PC-9 (cell line): Measurements from ENCODE around the gene FUCA2. TPM values are rescaled to one million over a fixed set of nuclear protein-coding genes. Genes with fewer than 3 reads are reported as not detected.

ENCODE experiments used
- BruUV-seq: library from RNA; stranded (reverse); fragments of 400-500 nt; replicated peaks from 2 replicates; lab custom pipeline; 2021; lab: Mats Ljungman, UMichigan
- CTCF ChIA-PET: fragments of 300-600 bp; sonication (Branson Sonifier 250); formaldehyde crosslinking; loops from one replicate; lab custom pipeline; 2022; ENCODE audit warnings: antibody characterized with exemption; lab: Charles Lee
- POLR2A ChIA-PET: fragments of 300-600 bp; sonication (Branson Sonifier 250); formaldehyde crosslinking; loops from one replicate; lab custom pipeline; 2022; ENCODE audit warnings: antibody characterized with exemption; ENCODE audit not compliant: unreplicated experiment; lab: Charles Lee
- DNase-seq, 2 experiments: peaks; one replicate each; pipeline versions ENCODE4 v3.0.0 to v3.0.0-alpha.2; 2015 to 2022; ENCODE audit warnings: mixed read lengths in 1 of 2
- H2AFZ ChIP-seq: fragments of 200-600 bp; sonication (generic); 2 replicates; pipeline ENCODE4 v1.8.1; 2017; ENCODE audit warnings: antibody characterized with exemption
- H3F3A ChIP-seq: fragments of 200-600 bp; sonication (generic); 2 replicates; pipeline ENCODE4 v1.8.1; 2017; ENCODE audit warnings: antibody characterized with exemption, mild to moderate bottlenecking, low read depth; ENCODE audit not compliant: insufficient read depth
- H3K27ac ChIP-seq: fragments of 200-600 bp; sonication (generic); 2 replicates; pipeline ENCODE4 v1.6.1; 2016; ENCODE audit warnings: mixed run types
- H3K27me3 ChIP-seq: fragments of 200-600 bp; sonication (generic); 2 replicates; pipeline ENCODE4 v1.6.1; 2016; ENCODE audit warnings: low read depth, mixed run types; ENCODE audit not compliant: insufficient read depth
- H3K36me3 ChIP-seq: fragments of 200-600 bp; sonication (generic); 2 replicates; pipeline ENCODE4 v1.6.1; 2016; ENCODE audit warnings: low read depth, mixed run types
- H3K4me1 ChIP-seq: fragments of 200-600 bp; sonication (generic); replicated peaks from 2 replicates; pipeline ENCODE4 v1.6.1; 2016; ENCODE audit warnings: mixed run types; ENCODE audit not compliant: insufficient read depth
- H3K4me2 ChIP-seq: fragments of 200-600 bp; sonication (generic); 2 replicates; pipeline ENCODE4 v1.6.1; 2017; ENCODE audit warnings: mixed run types
- H3K4me3 ChIP-seq: fragments of 200-600 bp; sonication (generic); 2 replicates; pipeline ENCODE4 v1.6.1; 2016; ENCODE audit warnings: mixed run types
- H3K79me2 ChIP-seq: fragments of 200-600 bp; sonication (generic); 2 replicates; pipeline ENCODE4 v1.6.1; 2017; ENCODE audit warnings: low read depth, mixed run types
- H3K9me2 ChIP-seq: fragments of 200-600 bp; sonication (generic); 2 replicates; pipeline ENCODE4 v1.8.1; 2017; ENCODE audit warnings: mild to moderate bottlenecking; ENCODE audit not compliant: insufficient read depth
- H3K9me3 ChIP-seq: fragments of 200-600 bp; sonication (generic); 2 replicates; pipeline ENCODE4 v1.8.1; 2016; ENCODE audit warnings: low read depth; ENCODE audit not compliant: insufficient read depth
- H4K20me1 ChIP-seq: fragments of 200-600 bp; sonication (generic); 2 replicates; pipeline ENCODE4 v1.8.1; 2017; ENCODE audit not compliant: insufficient read depth
- CTCF ChIP-seq: fragments of 200-600 bp; sonication (generic); conservative IDR thresholded peaks from 2 replicates; pipeline ENCODE4 v1.6.1; 2017; ENCODE audit warnings: mixed run types, antibody characterized with exemption, mild to moderate bottlenecking, moderate library complexity
- EZH2 ChIP-seq: fragments of 200-600 bp; sonication (generic); IDR thresholded peaks from 2 replicates; pipeline ENCODE4 v1.8.0; 2017; ENCODE audit warnings: antibody characterized with exemption, low read depth
- intact Hi-C: fragments of 100-400 bp; cut with micrococcal nuclease; formaldehyde crosslinking; loops from one replicate; pipeline ENCODE4 v1.10.0; 2022; ENCODE audit not compliant: unreplicated experiment
- total RNA-seq: library from RNA; stranded (reverse); gene quantifications from 2 replicates; pipeline ENCODE4 v1.2.3, GENCODE V29; 2021

Gene FUCA2
- total RNA-seq, 1 experiment from 2014 or later = 74.8 TPM

- no peak overlapping the region for H3K4me3 ChIP-seq
- no peaks in the 10 kb centered on the region for H3K27me3 ChIP-seq
- TF ChIP-seq CTCF = no peak
- no peak for DNase-seq
- peaks cover 4% of the 10 kb centered on the region; the same call in 1 of the 2 replicates for H3K4me1 ChIP-seq
- no TSS peak for BruUV-seq
- intact Hi-C loops = no loop called here
- H3K9me3 ChIP-seq = no peaks in the 10 kb centered on the region
- POLR2A ChIA-PET = no interaction called here
- no peak overlapping the region for H3K4me2 ChIP-seq
- no peaks in the 10 kb centered on the region for H4K20me1 ChIP-seq
- H3K9me2 ChIP-seq = no peaks in the 10 kb centered on the region
- H3F3A ChIP-seq = no peaks in the 10 kb centered on the region
- CTCF ChIA-PET = no interaction called here
- H3K27ac ChIP-seq = no peak overlapping the region
- no peaks in the 10 kb centered on the region for H3K36me3 ChIP-seq
- H2AFZ ChIP-seq = no peak overlapping the region
- no peaks in the 10 kb centered on the region for H3K79me2 ChIP-seq
Observed at GRCh38 chr6:143540192-143540591, 28.7 kb upstream of the FUCA2 start.

GRCh38 chr6:143539734-143540133 lies 28.2 kb upstream of the FUCA2 start:
- CTCF ChIA-PET = no interaction called here
- Histone ChIP-seq H3K4me2 (no peak overlapping the region), H3K4me3 (no peak overlapping the region), H3K79me2 (no peaks in the 10 kb centered on the region), H3K27me3 (no peaks in the 10 kb centered on the region), H3K9me2 (no peaks in the 10 kb centered on the region), H3F3A (no peaks in the 10 kb centered on the region), H3K27ac (no peak overlapping the region), H2AFZ (no peak overlapping the region), H3K36me3 (no peaks in the 10 kb centered on the region), H3K9me3 (no peaks in the 10 kb centered on the region), H3K4me1 (peaks cover 4% of the 10 kb centered on the region; the same call in 1 of the 2 replicates), H4K20me1 (no peaks in the 10 kb centered on the region)
- BruUV-seq = no TSS peak
- POLR2A ChIA-PET = no interaction called here
- TF ChIP-seq EZH2 (no peak), CTCF (no peak)
- intact Hi-C loops = loop anchor here (10.0 kb wide), 1 partner anchor 1065 kb away; no protein-coding TSS in a partner anchor
- no peak for DNase-seq

- Histone ChIP-seq H3K4me1 (peaks cover 4% of the 10 kb centered on the region; the same call in 1 of the 2 replicates), H3K27ac (no peak overlapping the region), H3K9me2 (no peaks in the 10 kb centered on the region), H3K27me3 (no peaks in the 10 kb centered on the region), H3K4me3 (no peak overlapping the region), H3K9me3 (no peaks in the 10 kb centered on the region), H3K79me2 (no peaks in the 10 kb centered on the region), H4K20me1 (no peaks in the 10 kb centered on the region), H2AFZ (no peak overlapping the region), H3K36me3 (no peaks in the 10 kb centered on the region), H3K4me2 (no peak overlapping the region), H3F3A (no peaks in the 10 kb centered on the region)
- no peak for TF ChIP-seq CTCF
- no peak for TF ChIP-seq EZH2
- CTCF ChIA-PET = interaction anchor here (0.6 kb wide), 1 partner anchor 82 kb away, joined by 3 read pairs; no protein-coding TSS in a partner anchor
- intact Hi-C loops = loop anchor here (10.0 kb wide), 1 partner anchor 1064 kb away; no protein-coding TSS in a partner anchor
- no peak for DNase-seq
- POLR2A ChIA-PET = no interaction called here
- BruUV-seq = no TSS peak
Observed at GRCh38 chr6:143539106-143539505, 27.6 kb upstream of the FUCA2 start.
